ENCODE results near the gene APOBEC4. TPM values are rescaled to one million over a fixed set of nuclear protein-coding genes. Genes with fewer than 3 reads are reported as not detected.

Gene APOBEC4
- total RNA-seq, 1 donor: not detected

- DNase-seq (ENCODE audit: low read depth): no peak
- TF ChIP-seq CTCF (IDR thresholded peaks at IDR 0.05; ENCODE audit: insufficient read depth, low read length): no peak
- H3K4me3 ChIP-seq (ENCODE audit: low read depth, low read length): no peak overlapping the region
Observed at GRCh38 chr1:183696981-183697380, 43.9 kb upstream of the APOBEC4 start.

GRCh38 chr1:183694755-183695154, 41.6 kb upstream of the APOBEC4 start:
- DNase-seq (ENCODE audit: low read depth): no peak
- no peak overlapping the region for H3K4me3 ChIP-seq (ENCODE audit: low read depth, low read length)
- TF ChIP-seq CTCF (IDR thresholded peaks at IDR 0.05; ENCODE audit: insufficient read depth, low read length): no peak

GRCh38 chr1:183694066-183694465, 41.0 kb upstream of the APOBEC4 start:
- no peak overlapping the region for H3K4me3 ChIP-seq (ENCODE audit: low read depth, low read length)
- TF ChIP-seq CTCF (IDR thresholded peaks at IDR 0.05; ENCODE audit: insufficient read depth, low read length): no peak
- DNase-seq (ENCODE audit: low read depth): peak; percentile 29

- no peak for DNase-seq (ENCODE audit: low read depth)
- no peak for TF ChIP-seq CTCF (IDR thresholded peaks at IDR 0.05; ENCODE audit: insufficient read depth, low read length)
- no peak overlapping the region for H3K4me3 ChIP-seq (ENCODE audit: low read depth, low read length)
Observed at GRCh38 chr1:183693521-183693920, 40.4 kb upstream of the APOBEC4 start.

GRCh38 chr1:183689762-183690204, 36.7 kb upstream of the APOBEC4 start:
- no peak overlapping the region for H3K4me3 ChIP-seq (ENCODE audit: low read depth, low read length)
- DNase-seq (ENCODE audit: low read depth): no peak
- TF ChIP-seq CTCF (IDR thresholded peaks at IDR 0.05; ENCODE audit: insufficient read depth, low read length): no peak

- no peak for TF ChIP-seq CTCF (IDR thresholded peaks at IDR 0.05; ENCODE audit: insufficient read depth, low read length)
- no peak overlapping the region for H3K4me3 ChIP-seq (ENCODE audit: low read depth, low read length)
- no peak for DNase-seq (ENCODE audit: low read depth)
Observed at GRCh38 chr1:183688341-183689060, 35.4 kb upstream of the APOBEC4 start.
